ENCODE data around the gene NOTCH3. TPM values are rescaled to one million over a fixed set of nuclear protein-coding genes. Genes with fewer than 3 reads are reported as not detected.
A peak's percentile ranks its signal among the peaks of the same experiment; 100 is the strongest.

Gene NOTCH3
- total RNA-seq, 1 donor from 2014 or later = 67.9 TPM

DNA sequence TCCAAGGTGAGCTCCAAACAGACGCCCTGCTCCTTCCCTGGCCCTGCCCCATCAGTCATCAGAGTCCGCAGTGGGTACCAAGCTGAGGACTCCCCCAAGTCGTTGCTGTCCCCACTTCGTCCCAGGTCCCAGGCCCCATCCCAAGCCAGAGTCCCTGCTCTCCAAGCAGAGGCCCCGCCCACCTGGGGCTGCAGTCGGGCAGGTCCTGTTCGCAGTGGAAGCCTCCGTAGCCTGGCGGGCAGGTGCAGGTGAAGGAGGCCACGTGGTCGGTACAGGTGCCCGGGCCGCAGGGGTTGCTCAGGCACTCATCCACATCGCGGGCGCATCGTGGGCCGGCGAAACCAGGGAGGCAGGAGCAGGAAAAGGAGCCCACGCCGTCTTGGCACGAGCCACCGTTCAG, 19.4 kb downstream of the NOTCH3 start:
- TF ChIP-seq, protein P1, sequence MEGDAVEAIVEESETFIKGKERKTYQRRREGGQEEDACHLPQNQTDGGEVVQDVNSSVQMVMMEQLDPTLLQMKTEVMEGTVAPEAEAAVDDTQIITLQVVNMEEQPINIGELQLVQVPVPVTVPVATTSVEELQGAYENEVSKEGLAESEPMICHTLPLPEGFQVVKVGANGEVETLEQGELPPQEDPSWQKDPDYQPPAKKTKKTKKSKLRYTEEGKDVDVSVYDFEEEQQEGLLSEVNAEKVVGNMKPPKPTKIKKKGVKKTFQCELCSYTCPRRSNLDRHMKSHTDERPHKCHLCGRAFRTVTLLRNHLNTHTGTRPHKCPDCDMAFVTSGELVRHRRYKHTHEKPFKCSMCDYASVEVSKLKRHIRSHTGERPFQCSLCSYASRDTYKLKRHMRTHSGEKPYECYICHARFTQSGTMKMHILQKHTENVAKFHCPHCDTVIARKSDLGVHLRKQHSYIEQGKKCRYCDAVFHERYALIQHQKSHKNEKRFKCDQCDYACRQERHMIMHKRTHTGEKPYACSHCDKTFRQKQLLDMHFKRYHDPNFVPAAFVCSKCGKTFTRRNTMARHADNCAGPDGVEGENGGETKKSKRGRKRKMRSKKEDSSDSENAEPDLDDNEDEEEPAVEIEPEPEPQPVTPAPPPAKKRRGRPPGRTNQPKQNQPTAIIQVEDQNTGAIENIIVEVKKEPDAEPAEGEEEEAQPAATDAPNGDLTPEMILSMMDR (IDR thresholded peaks at IDR 0.05) = no peak
- Histone ChIP-seq H3K27me3 (no peaks in the 10 kb centered on the region), H3K4me3 (peak overlapping the region; percentile 44), H3K9me3 (no peaks in the 10 kb centered on the region), H3K27ac (no peak overlapping the region), H3K4me1 (peaks cover 3% of the 10 kb centered on the region), H3K36me3 (no peaks in the 10 kb centered on the region)
- intact Hi-C loops (cut with DNase I) = no loop called here
- peak; percentile 12 for ATAC-seq
- no peak for DNase-seq

DNA sequence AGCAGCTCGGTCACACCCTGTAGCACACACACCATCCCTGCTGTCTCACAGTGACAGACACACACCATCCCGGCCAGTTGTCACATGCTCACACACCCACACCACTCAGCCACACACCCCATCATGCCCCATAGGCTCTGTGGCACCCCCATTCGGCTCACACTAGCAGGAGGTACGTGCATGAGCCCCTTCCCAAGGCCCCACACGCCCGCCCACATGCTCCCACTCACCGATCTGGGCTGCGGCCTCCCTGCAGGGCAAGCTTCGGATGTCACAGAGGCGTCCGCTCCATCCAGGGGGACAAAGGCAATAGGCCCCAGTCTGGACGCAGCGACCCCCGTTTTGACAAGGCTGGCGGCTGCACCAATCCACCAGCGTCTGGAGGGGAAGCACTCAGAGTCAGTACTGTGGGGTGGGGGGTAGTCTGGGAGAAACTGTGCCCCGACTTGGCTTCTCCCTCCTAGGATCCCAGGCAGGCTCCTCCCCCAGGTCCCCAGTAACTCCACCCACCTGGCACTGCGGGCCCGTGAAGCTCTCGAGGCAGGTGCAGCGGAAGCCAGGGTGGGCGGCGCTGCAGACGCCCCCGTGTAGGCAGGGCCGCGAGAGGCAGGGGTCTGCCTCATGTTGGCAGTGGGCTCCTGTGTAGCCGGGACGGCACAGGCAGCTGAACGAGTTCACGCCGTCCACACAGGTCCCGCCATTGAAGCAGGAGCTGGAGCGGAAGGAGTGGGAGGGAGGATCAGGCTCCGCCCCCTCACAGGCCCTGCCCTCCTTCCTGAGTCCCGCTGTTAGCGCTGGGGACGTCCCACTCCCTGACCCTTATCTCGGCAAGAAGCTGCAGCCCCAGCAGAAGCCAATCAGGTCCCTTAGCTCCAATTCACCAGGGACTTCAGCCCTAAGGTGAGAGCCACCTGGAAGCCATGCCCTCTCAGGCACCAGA, 20.1 kb downstream of the NOTCH3 start:
- no peak overlapping the region for H3K27ac ChIP-seq
- peak overlapping the region; percentile 44 for H3K4me3 ChIP-seq
- ATAC-seq (peak; percentile 85), DNase-seq (peak; percentile 87)
- H3K36me3 ChIP-seq = no peaks in the 10 kb centered on the region
- TF ChIP-seq, protein P1 (IDR thresholded peaks at IDR 0.05) = no peak
- no peaks in the 10 kb centered on the region for H3K9me3 ChIP-seq
- peaks cover 3% of the 10 kb centered on the region for H3K4me1 ChIP-seq
- no peaks in the 10 kb centered on the region for H3K27me3 ChIP-seq
- intact Hi-C loops (cut with DNase I) = no loop called here

DNA sequence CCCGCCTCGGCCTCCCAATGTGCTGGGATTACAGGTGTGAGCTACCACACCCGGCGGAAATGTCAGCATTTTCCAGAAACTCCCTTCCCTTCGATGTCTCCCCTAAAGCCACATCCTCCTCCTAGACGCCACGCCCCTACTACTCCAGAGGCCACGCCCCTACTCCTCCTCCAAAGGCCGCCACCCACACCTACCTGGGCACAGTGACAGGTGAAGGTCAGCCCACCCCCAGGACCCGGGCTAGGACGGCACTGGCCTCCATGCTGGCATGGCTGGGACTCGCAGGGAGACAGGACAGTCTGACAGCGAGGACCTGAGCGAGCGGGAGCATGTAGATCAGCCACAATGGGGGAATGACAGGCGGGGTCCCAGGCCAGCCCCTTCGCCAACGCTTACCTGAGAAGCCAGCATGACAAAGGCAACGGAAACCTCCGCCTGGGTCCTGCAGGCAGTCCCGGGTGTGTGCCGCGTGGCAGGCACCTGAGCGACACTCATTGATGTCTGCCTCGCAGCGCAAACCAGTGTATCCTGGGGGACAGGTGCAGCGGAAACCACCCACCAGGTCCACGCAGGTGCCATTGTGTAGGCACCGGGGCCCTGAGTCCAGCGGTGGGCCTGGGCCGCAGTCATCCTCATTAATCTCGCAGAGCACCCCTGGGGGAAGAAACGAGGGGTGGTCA, 22.0 kb downstream of the NOTCH3 start:
- H3K4me3 ChIP-seq = no peak overlapping the region
- no peak for ATAC-seq
- H3K36me3 ChIP-seq = no peaks in the 10 kb centered on the region
- DNase-seq = no peak
- intact Hi-C loops (cut with DNase I) = loop anchor here (10.0 kb wide), 1 partner anchor 376 kb away; no protein-coding TSS in a partner anchor
- H3K27ac ChIP-seq = no peak overlapping the region
- peaks cover 3% of the 10 kb centered on the region for H3K4me1 ChIP-seq
- H3K9me3 ChIP-seq = no peaks in the 10 kb centered on the region
- no peaks in the 10 kb centered on the region for H3K27me3 ChIP-seq
- TF ChIP-seq, protein P1 (IDR thresholded peaks at IDR 0.05) = no peak

DNA sequence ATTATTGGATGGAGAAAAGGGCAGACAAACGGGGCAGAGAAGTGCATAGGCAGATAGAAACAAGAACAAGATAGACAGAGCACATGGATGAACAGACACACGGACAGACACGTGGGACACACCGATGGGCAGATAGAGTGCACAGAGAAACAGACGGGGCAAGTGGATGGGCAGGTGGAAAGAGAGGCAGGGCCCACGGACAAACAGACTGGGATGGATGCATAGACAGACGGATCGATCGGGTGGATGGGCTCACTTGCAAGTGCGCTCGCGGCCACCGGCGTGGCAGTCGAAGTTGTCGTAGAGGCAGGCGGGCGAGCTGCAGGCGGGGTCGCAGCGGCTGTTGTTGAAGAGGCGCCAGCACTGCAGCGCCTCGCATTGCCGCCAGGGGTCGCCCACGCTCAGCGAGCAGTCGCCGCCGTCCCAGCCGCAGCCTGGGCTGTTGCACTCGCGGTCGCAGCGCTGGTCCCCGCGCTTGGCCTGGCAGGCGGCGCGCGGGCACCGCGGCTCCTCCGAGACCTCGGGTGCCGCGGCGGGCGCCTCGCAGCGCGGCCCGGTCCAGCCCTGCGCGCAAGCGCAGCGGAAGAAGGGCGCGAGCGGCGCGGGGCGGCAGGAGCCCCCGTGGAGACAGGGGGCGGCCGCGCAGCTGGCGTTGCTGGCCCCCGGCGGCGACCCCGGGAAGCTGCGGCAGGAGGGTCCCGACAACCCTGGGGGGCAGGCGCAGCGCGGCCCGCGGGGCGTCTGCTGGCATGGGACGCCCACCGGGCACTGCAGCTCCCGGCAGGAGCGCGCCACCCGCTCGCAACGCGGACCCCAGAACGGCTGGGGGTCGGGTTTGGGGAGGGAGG, 23.3 kb downstream of the NOTCH3 start:
- intact Hi-C loops (cut with DNase I) = loop anchor here (10.0 kb wide), 1 partner anchor 377 kb away; no protein-coding TSS in a partner anchor
- no peaks in the 10 kb centered on the region for H3K9me3 ChIP-seq
- peak; percentile 92 for ATAC-seq

More for the DNA sequence above, 23.3 kb downstream of the NOTCH3 start:
- H3K4me1 ChIP-seq = peaks cover 3% of the 10 kb centered on the region
- H3K27ac ChIP-seq = no peak overlapping the region
- peak; percentile 91 for DNase-seq
- no peaks in the 10 kb centered on the region for H3K27me3 ChIP-seq
- no peaks in the 10 kb centered on the region for H3K36me3 ChIP-seq
- TF ChIP-seq, protein P1 (IDR thresholded peaks at IDR 0.05) = peak; percentile 94
- no peak overlapping the region for H3K4me3 ChIP-seq

Measured in upper lobe of right lung (tissue), 1 donor.